SK-N-SH (cell line): Measurements from ENCODE around the gene SPA17. TPM values are rescaled to one million over a fixed set of nuclear protein-coding genes. Genes with fewer than 3 reads are reported as not detected.

Experiments
- CTCF ChIA-PET: fragments of 300-600, 350-600 bp; formaldehyde crosslinking; extraction: SDS; loops from one replicate; lab custom pipeline; 2021; lab: Yijun Ruan, JAX
- POLR2A ChIA-PET: fragments of 350-600 bp; sonication (Branson Sonifier 250); formaldehyde crosslinking; extraction: SDS; loops from one replicate; lab custom pipeline; 2020; ENCODE audit warnings: antibody characterized with exemption, inconsistent platforms; lab: Yijun Ruan, JAX
- DNase-seq: peaks from one replicate; pipeline ENCODE4 v3.0.0; 2012
- H2AFZ ChIP-seq: fragments of 200-600 bp; sonication (generic); 2 replicates; pipeline ENCODE4 v1.8.1; 2016; ENCODE audit warnings: antibody characterized with exemption, mild to moderate bottlenecking, low read depth
- H3F3A ChIP-seq: fragments of 200-600 bp; sonication (generic); replicated peaks from 2 replicates; pipeline ENCODE3; 2016; ENCODE audit warnings: antibody characterized with exemption, mild to moderate bottlenecking; ENCODE audit not compliant: insufficient read depth
- H3K27ac ChIP-seq, 2 experiments: fragments of 200-500 bp in 1 of 2; fragments of 200-600 bp in 1 of 2; sonication (Bioruptor generic) in 1 of 2; sonication (generic), shearing (Covaris generic) in 1 of 2; 2 replicates each; pipeline versions ENCODE4 v1.5.1 to v1.6.1; 2014 to 2016; ENCODE audit warnings: low read depth in 2 of 2, inconsistent platforms in 1 of 2, low read length in 1 of 2, mild to moderate bottlenecking in 1 of 2, mixed read lengths in 1 of 2
- H3K27me3 ChIP-seq: fragments of 200-600 bp; sonication (generic), shearing (Covaris generic); 2 replicates; pipeline ENCODE4 v1.6.1; 2016; ENCODE audit warnings: mixed run types; ENCODE audit not compliant: insufficient read depth
- H3K36me3 ChIP-seq, 2 experiments: fragments of 200-500 bp in 1 of 2; fragments of 200-600 bp in 1 of 2; sonication (Bioruptor generic) in 1 of 2; sonication (generic) in 1 of 2; replicated peaks in 1 of 2; 2 replicates each; pipeline versions ENCODE3 to v1.5.1; 2014 to 2016; ENCODE audit warnings: low read length in 1 of 2, mild to moderate bottlenecking in 1 of 2; ENCODE audit not compliant: insufficient read depth in 2 of 2, control insufficient read depth in 1 of 2
- H3K4me1 ChIP-seq, 2 experiments: fragments of 200-500 bp in 1 of 2; fragments of 200-600 bp in 1 of 2; sonication (Bioruptor generic) in 1 of 2; sonication (generic), shearing (Covaris generic) in 1 of 2; 2 replicates each; pipeline versions ENCODE4 v1.5.1 to v1.6.1; 2014 to 2016; ENCODE audit warnings: low read depth in 1 of 2, low read length in 1 of 2, mixed run types in 1 of 2; ENCODE audit not compliant: insufficient read depth in 2 of 2, control insufficient read depth in 1 of 2
- H3K4me2 ChIP-seq: fragments of 200-600 bp; sonication (generic), shearing (Covaris generic); 2 replicates; pipeline ENCODE4 v1.6.1; 2017; ENCODE audit warnings: mixed run types
- H3K4me3 ChIP-seq, 2 experiments: fragments of 200-500 bp in 1 of 2; fragments of 200-600 bp in 1 of 2; sonication (Bioruptor generic) in 1 of 2; sonication (generic), shearing (Covaris generic) in 1 of 2; 2 replicates each; pipeline versions ENCODE4 v1.5.1 to v1.8.1; 2014 to 2016; ENCODE audit warnings: low read depth in 2 of 2, inconsistent platforms in 1 of 2, low read length in 1 of 2, mild to moderate bottlenecking in 1 of 2, mixed read lengths in 1 of 2, moderate library complexity in 1 of 2
- H3K79me2 ChIP-seq: fragments of 200-600 bp; sonication (generic); 2 replicates; pipeline ENCODE4 v1.8.1; 2017; ENCODE audit warnings: mild to moderate bottlenecking; ENCODE audit not compliant: insufficient read depth
- H3K9ac ChIP-seq: fragments of 200-600 bp; sonication (generic); 2 replicates; pipeline ENCODE4 v1.6.1; 2017; ENCODE audit warnings: mixed run types
- H3K9me2 ChIP-seq: fragments of 200-600 bp; sonication (generic); 2 replicates; pipeline ENCODE4 v1.6.1; 2017; ENCODE audit warnings: mixed run types
- H3K9me3 ChIP-seq: fragments of 200-600 bp; sonication (generic); 2 replicates; pipeline ENCODE4 v1.6.1; 2017; ENCODE audit warnings: mixed run types, mild to moderate bottlenecking, moderate library complexity
- H4K20me1 ChIP-seq: fragments of 200-600 bp; sonication (generic); 2 replicates; pipeline ENCODE4 v1.6.1; 2017; ENCODE audit warnings: mild to moderate bottlenecking, mixed run types; ENCODE audit not compliant: insufficient read depth
- EP300 ChIP-seq, 2 experiments: IDR thresholded peaks; 2 replicates each; pipeline versions ENCODE4 v1.4.0 to v1.6.1; 2012; ENCODE audit warnings: borderline replicate concordance in 1 of 2, low read depth in 1 of 2, low read length in 1 of 2
- EZH2phosphoT487 ChIP-seq: fragments of 200-600 bp; sonication (generic); IDR thresholded peaks from 2 replicates; pipeline ENCODE4 v1.6.1; 2017; ENCODE audit warnings: low read depth, mixed run types, mild to moderate bottlenecking, antibody characterized with exemption, moderate library complexity, borderline replicate concordance
- FOXJ3 ChIP-seq: sonication (generic); formaldehyde crosslinking; IDR thresholded peaks from 2 replicates; pipeline ENCODE4 v1.5.1; 2020; ENCODE audit warnings: mild to moderate bottlenecking, missing genetic modification reagents
- FOXM1 ChIP-seq: IDR thresholded peaks from 2 replicates; pipeline ENCODE4 v1.4.0; 2012; ENCODE audit warnings: low read depth, mild to moderate bottlenecking
- MEF2A ChIP-seq: IDR thresholded peaks from 2 replicates; pipeline ENCODE4 v1.4.0; 2012; ENCODE audit warnings: low read depth, borderline replicate concordance
- MXI1 ChIP-seq: IDR thresholded peaks from 2 replicates; pipeline ENCODE4 v1.6.1; 2012; ENCODE audit warnings: mild to moderate bottlenecking, low read depth, low read length, improper control_type of control experiment
- NRF1 ChIP-seq: IDR thresholded peaks from 2 replicates; pipeline ENCODE4 v1.6.1; 2012; ENCODE audit warnings: low read depth, mild to moderate bottlenecking, low read length
- POLR2AphosphoS5 ChIP-seq: IDR thresholded peaks from 2 replicates; pipeline ENCODE4 v1.6.1; 2012; ENCODE audit warnings: low read depth, low read length
- RAD21 ChIP-seq: IDR thresholded peaks from 2 replicates; pipeline ENCODE4 v1.6.1; 2012; ENCODE audit warnings: mild to moderate bottlenecking, low read length
- RXRA ChIP-seq: IDR thresholded peaks from 2 replicates; pipeline ENCODE4 v1.4.0; 2012; ENCODE audit warnings: low read depth, mild to moderate bottlenecking, borderline replicate concordance
- SIN3A ChIP-seq: IDR thresholded peaks from 2 replicates; pipeline ENCODE4 v1.6.1; 2012; ENCODE audit warnings: low read depth, mild to moderate bottlenecking, low read length, moderate library complexity, borderline replicate concordance
- SMC3 ChIP-seq: IDR thresholded peaks from 2 replicates; pipeline ENCODE4 v1.6.1; 2012; ENCODE audit warnings: low read depth, low read length, improper control_type of control experiment
- TAF1 ChIP-seq: IDR thresholded peaks from 2 replicates; pipeline ENCODE4 v1.6.1; 2012; ENCODE audit warnings: low read depth, mild to moderate bottlenecking, low read length, moderate library complexity, borderline replicate concordance
- WGBS: methylation state at CpG from one replicate; pipeline ENCODE4 v1.1.6; 2017; ENCODE audit warnings: low lambda C conversion rate; 5-methylcytosine and 5-hydroxymethylcytosine counted together
- polyA plus RNA-seq, 3 experiments: library from polyadenylated mRNA; depleted of rRNA; stranded (reverse); fragments of >200 nt; gene quantifications; 2 replicates each; pipeline ENCODE4 v1.2.3, GENCODE V29; 2012
- TF ChIP-seq, protein P1 (sequence below): fragments of 150-350 bp; IDR thresholded peaks from 2 replicates; pipeline ENCODE4 v1.6.1; 2017; ENCODE audit warnings: antibody characterized with exemption, low read length, low read depth, borderline replicate concordance
- TF ChIP-seq, protein P2 (sequence below): IDR thresholded peaks from 2 replicates; pipeline ENCODE4; 2012
- TF ChIP-seq, protein P3 (sequence below): fragments of 200-600 bp; sonication (generic); IDR thresholded peaks from 2 replicates; pipeline ENCODE4 v1.6.1; 2017; ENCODE audit warnings: antibody characterized with exemption, mild to moderate bottlenecking, moderate library complexity
- TF ChIP-seq, protein P4 (sequence below): IDR thresholded peaks from 2 replicates; pipeline ENCODE4 v1.4.0; 2012; ENCODE audit warnings: low read depth, borderline replicate concordance
- TF ChIP-seq, protein P5 (sequence below): IDR thresholded peaks from 2 replicates; pipeline ENCODE4 v1.6.1; 2012; ENCODE audit warnings: mild to moderate bottlenecking, low read depth, low read length, moderate library complexity
- TF ChIP-seq, protein P6 (sequence below): IDR thresholded peaks from 2 replicates; pipeline ENCODE4 v1.4.0; 2012; ENCODE audit warnings: low read depth, borderline replicate concordance

Gene SPA17
- polyA plus RNA-seq, 1 of the 3 experiments (the other 2 are of a cell fraction) = 7.7 TPM

DNA sequence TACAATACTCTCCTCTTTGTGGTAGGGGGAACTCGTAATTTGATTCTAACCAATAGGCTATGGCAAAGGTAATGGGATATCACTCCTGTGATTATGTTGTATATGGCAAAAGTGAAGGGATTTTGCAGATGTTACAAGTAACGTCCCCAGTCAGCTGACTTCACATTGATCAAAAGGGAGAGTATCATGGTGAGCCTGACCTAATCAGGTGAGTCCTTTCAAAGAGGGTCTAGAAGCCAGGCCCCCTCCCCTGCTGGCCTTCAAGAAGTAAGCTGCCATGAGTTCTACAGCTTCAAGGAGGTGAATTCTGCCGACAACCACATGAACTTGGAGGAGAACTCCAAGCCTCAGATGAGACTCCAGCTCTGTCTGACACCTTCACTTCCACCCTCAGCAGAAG, 31.1 kb upstream of the SPA17 start:
- H3K36me3 ChIP-seq = peaks cover 4 to 19% of the 10 kb centered on the region in 2 experiments
- H3K9me3 ChIP-seq = no peaks in the 10 kb centered on the region
- WGBS = 94% methylated on average over 3 of the region's 3 CpGs
- peak overlapping the region; percentile 31; the same call in 1 of the 2 replicates for H3K4me2 ChIP-seq
- no peak overlapping the region for H3K4me3 ChIP-seq
- no peak for DNase-seq
- no peaks in the 10 kb centered on the region for H3K79me2 ChIP-seq
- TF ChIP-seq, protein P1, sequence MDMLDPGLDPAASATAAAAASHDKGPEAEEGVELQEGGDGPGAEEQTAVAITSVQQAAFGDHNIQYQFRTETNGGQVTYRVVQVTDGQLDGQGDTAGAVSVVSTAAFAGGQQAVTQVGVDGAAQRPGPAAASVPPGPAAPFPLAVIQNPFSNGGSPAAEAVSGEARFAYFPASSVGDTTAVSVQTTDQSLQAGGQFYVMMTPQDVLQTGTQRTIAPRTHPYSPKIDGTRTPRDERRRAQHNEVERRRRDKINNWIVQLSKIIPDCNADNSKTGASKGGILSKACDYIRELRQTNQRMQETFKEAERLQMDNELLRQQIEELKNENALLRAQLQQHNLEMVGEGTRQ = no peak
- TF ChIP-seq NRF1 (no peak), RXRA (no peak), SMC3 (no peak), FOXJ3 (CRISPR knock-in tag) (no peak), EZH2phosphoT487 (no peak), FOXM1 (no peak), EP300 (IDR thresholded peaks at IDR 0.05; ENCODE audit: borderline replicate concordance in 1 of 2, low read depth in 1 of 2, low read length in 1 of 2) (no peak), POLR2AphosphoS5 (no peak), TAF1 (no peak), SIN3A (no peak), MEF2A (no peak), MXI1 (no peak), RAD21 (no peak)
- TF ChIP-seq, protein P2, sequence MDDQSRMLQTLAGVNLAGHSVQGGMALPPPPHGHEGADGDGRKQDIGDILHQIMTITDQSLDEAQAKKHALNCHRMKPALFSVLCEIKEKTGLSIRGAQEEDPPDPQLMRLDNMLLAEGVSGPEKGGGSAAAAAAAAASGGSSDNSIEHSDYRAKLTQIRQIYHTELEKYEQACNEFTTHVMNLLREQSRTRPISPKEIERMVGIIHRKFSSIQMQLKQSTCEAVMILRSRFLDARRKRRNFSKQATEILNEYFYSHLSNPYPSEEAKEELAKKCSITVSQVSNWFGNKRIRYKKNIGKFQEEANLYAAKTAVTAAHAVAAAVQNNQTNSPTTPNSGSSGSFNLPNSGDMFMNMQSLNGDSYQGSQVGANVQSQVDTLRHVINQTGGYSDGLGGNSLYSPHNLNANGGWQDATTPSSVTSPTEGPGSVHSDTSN = no peak
- TF ChIP-seq, protein P3, sequence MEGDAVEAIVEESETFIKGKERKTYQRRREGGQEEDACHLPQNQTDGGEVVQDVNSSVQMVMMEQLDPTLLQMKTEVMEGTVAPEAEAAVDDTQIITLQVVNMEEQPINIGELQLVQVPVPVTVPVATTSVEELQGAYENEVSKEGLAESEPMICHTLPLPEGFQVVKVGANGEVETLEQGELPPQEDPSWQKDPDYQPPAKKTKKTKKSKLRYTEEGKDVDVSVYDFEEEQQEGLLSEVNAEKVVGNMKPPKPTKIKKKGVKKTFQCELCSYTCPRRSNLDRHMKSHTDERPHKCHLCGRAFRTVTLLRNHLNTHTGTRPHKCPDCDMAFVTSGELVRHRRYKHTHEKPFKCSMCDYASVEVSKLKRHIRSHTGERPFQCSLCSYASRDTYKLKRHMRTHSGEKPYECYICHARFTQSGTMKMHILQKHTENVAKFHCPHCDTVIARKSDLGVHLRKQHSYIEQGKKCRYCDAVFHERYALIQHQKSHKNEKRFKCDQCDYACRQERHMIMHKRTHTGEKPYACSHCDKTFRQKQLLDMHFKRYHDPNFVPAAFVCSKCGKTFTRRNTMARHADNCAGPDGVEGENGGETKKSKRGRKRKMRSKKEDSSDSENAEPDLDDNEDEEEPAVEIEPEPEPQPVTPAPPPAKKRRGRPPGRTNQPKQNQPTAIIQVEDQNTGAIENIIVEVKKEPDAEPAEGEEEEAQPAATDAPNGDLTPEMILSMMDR = no peak
- TF ChIP-seq, protein P4, sequence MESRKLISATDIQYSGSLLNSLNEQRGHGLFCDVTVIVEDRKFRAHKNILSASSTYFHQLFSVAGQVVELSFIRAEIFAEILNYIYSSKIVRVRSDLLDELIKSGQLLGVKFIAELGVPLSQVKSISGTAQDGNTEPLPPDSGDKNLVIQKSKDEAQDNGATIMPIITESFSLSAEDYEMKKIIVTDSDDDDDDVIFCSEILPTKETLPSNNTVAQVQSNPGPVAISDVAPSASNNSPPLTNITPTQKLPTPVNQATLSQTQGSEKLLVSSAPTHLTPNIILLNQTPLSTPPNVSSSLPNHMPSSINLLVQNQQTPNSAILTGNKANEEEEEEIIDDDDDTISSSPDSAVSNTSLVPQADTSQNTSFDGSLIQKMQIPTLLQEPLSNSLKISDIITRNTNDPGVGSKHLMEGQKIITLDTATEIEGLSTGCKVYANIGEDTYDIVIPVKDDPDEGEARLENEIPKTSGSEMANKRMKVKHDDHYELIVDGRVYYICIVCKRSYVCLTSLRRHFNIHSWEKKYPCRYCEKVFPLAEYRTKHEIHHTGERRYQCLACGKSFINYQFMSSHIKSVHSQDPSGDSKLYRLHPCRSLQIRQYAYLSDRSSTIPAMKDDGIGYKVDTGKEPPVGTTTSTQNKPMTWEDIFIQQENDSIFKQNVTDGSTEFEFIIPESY = no peak
- TF ChIP-seq, protein P5, sequence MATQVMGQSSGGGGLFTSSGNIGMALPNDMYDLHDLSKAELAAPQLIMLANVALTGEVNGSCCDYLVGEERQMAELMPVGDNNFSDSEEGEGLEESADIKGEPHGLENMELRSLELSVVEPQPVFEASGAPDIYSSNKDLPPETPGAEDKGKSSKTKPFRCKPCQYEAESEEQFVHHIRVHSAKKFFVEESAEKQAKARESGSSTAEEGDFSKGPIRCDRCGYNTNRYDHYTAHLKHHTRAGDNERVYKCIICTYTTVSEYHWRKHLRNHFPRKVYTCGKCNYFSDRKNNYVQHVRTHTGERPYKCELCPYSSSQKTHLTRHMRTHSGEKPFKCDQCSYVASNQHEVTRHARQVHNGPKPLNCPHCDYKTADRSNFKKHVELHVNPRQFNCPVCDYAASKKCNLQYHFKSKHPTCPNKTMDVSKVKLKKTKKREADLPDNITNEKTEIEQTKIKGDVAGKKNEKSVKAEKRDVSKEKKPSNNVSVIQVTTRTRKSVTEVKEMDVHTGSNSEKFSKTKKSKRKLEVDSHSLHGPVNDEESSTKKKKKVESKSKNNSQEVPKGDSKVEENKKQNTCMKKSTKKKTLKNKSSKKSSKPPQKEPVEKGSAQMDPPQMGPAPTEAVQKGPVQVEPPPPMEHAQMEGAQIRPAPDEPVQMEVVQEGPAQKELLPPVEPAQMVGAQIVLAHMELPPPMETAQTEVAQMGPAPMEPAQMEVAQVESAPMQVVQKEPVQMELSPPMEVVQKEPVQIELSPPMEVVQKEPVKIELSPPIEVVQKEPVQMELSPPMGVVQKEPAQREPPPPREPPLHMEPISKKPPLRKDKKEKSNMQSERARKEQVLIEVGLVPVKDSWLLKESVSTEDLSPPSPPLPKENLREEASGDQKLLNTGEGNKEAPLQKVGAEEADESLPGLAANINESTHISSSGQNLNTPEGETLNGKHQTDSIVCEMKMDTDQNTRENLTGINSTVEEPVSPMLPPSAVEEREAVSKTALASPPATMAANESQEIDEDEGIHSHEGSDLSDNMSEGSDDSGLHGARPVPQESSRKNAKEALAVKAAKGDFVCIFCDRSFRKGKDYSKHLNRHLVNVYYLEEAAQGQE = no peak
- TF ChIP-seq, protein P6, sequence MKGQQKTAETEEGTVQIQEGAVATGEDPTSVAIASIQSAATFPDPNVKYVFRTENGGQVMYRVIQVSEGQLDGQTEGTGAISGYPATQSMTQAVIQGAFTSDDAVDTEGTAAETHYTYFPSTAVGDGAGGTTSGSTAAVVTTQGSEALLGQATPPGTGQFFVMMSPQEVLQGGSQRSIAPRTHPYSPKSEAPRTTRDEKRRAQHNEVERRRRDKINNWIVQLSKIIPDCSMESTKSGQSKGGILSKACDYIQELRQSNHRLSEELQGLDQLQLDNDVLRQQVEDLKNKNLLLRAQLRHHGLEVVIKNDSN = no peak
- H3K27ac ChIP-seq = peak overlapping the region in 1 of 2 experiments; percentile 86; a peak in 2 of 4 replicates
- H3K27me3 ChIP-seq = no peaks in the 10 kb centered on the region
- ChIA-PET POLR2A (interaction anchor here (0.8 kb wide), 1 partner anchor 14 kb away, joined by 4 read pairs; no protein-coding TSS in a partner anchor), CTCF (interaction anchor here (0.9 to 6.7 kb wide), 8 partner anchors 11 to 224 kb away, joined by 3 to 44 read pairs (median 22); partner anchors contain the start of genes ESAM and ROBO3)
- no peaks in the 10 kb centered on the region for H4K20me1 ChIP-seq
- peaks cover 24% of the 10 kb centered on the region for H3F3A ChIP-seq
- no peaks in the 10 kb centered on the region for H3K9me2 ChIP-seq
- no peak overlapping the region for H3K9ac ChIP-seq
- no peak overlapping the region for H2AFZ ChIP-seq
- H3K4me1 ChIP-seq = peaks cover 3 to 7% of the 10 kb centered on the region in 2 experiments; a peak in 1 of 4 replicates
